GM19035 (cell line): Measurements from ENCODE around the gene MEF2B.
"Not testable (repeated sequence)": the region's sequence is repeated elsewhere in the genome, so short reads cannot be mapped to it uniquely, and the experiment has no call there.

Experiments used
- ATAC-seq: cut with Tn5 transposase; IDR thresholded peaks from one replicate; pipeline ENCODE4 v1.9.1; 2021; ENCODE audit not compliant: unreplicated experiment

MEF2B gene

DNA sequence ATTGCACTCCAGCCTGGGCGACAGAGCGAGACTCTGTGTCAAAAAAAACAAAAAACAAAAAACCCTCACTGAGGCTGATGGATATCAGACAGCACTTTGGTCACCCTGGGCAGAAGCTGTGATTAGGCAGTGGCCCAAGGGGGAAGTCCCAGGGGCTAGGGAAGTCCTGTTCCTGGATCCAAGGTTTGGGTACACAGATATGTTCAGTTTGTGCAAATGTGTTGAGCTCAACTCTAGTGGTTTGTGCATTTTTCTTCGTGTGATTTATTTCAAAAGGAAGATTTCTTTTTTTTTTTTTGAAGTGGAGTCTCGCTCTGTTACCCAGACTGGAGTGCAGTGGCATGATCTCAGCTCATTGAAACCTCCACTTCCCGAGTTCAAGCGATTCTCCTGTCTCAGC is 12.3 kb downstream of the MEF2B start:
- no peak for ATAC-seq

DNA sequence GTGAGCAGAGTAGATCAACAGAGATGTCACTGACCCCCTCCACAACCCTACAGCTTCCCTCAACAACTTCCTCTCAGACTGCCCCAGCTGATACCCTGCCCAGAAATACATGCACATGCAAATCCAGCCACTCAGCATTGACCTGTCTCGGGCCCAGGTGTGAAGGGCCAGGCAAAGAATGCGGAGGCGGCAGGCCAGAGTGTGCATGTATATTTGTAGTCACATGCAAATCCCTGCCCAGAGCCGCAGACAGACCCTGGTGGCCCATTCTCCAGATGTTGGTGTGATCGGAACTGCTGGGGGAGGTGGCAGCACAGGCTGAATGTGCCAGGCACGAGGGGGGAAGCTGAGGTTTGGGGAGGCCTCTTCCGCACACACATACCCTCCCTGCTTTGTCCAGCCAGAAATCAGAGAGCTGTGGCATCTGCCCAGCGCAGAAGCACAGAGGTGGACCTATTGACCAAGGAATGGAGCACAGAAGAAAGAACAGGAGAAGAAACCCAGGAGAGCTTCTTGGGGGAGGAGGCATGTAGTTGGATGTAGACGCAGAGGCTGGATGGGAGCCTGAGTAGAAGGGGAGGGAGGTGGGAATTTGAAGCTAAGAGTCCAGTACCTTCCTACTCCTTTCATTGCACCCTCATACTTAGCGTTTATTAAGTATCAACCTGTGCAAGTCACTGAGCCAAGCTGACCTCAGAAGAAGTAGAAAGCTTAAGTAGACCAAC is 14.4 kb downstream of the MEF2B start:
- ATAC-seq, result peak; percentile 84

DNA sequence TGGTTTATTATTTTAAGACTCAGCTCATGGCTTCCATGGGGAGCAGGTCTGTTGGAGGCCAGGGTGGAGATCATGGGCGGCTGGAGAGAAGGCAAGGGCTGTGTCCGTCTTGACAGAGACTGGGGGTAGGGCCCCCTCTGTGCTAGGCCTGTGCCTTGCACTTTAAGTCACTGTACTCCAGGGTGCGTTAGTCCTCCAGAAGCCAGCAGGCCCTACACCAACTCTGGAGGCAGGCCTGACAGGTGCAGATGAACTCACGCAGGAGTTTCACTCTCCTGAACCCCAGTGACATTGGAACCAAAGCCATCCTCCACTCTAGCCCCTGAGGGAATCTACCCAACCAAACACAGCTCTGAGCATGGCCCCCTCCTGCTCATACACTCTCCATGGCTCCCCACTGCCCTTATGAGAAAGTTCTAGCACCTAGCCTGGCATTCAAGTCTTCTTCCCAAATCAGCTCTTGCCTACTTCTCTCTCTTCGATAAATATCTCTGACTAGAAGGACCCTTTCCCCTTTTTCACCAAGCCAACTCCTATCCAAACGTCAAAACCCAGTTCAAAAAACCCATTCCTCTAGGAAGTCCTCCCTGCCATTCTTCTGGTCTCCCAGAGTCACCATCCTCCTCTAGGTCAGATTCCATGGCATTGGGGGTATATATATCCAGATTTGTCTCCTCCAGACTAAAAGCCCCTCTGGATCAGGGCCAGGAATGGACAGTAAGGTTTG is 15.1 kb downstream of the MEF2B start:
- no peak for ATAC-seq

DNA sequence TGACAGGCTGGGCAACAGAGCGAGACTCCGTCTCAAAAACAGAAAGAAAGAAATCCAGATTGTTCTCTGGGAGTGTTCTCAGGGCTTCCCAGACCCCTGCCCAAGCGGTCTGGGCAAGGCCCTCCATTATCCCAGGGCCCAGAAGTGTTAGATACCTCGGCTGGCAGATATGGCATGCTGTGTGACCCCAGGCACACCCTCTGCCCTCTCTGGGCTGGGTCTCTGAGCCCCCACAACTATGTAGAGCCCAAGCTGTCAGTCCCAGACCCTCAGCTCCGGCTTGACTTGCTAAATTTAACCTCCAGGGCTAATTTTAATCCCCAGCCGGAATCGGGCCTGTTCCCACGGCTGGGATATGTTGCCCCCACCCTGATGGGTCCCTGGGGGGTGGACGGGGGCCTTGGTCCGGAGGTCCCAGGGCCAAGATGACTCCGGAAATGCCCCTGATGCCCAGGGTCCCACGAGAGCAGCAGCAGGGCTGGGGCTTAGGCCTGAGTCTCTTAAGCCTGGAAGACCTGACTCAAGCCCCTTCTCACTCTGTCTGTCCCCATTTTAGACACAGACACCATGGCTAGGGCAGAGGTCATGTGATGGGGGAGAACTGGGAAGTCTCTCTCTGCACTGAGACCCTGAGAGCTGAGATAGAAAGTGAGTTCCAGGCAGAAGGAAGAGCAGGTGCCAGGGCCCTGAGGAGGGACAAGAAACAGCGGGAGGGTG is 17.2 kb downstream of the MEF2B start:
- ATAC-seq, result no peak

DNA sequence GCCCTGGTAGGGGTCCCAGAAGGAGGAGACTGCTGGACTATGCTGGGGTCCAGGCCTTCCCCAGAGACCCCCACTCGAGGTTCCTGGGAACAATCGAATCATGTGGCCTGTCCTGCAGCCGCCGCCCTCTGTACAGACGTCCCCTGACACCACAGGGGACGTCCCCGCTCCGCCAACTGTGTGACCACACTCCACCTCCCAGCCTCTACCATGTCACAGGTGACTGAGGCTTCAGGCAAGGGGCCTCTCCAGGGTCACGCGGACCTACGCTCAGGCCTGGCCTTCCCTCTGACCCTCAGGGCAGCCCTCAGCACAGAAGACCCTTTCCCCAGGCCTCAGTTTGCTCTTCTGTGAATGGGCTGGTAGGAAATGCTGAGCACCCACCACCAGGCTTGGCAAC is 18.6 kb downstream of the MEF2B start:
- ATAC-seq, result no peak

DNA sequence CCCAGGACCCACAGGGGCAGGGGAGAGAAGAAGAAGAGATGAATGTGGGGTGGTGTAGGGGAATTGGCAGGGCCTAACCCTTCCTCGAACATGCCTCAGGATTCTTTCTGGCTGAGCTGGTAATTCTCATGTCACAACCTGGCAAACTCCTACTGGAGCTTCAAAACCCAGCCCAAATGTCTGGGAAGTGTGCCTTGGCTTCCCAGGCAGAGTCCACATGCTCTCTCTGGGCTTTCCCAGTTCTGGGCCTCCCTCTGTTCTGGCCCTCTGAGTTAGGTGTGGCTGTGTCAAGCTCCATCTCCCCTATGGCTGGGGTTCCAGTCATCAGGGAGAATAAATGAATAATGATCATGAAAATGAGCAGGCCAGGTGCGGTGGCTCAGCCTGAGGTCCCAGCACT is 20.6 kb downstream of the MEF2B start:
- ATAC-seq, result no peak

DNA sequence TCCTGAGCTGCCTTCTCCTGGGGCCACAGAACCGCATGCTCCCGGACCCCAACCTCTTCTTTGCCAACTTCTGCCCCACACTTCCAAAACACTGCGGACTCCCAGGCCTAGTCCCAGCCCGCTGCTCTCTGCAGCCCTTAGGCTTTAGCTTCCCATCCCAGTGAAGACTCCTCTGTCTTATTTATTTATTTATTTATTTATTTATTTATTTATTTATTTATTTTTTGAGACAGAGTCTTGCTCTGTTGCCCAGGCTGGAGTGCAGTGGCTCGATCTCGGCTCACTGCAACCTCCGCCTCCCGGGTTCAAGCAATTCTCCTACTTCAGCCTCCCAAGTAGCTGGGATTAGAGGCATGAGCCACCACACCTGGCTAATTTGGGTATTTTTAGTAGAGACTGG is 21.6 kb downstream of the MEF2B start:
- not testable (repeated sequence) for ATAC-seq

DNA sequence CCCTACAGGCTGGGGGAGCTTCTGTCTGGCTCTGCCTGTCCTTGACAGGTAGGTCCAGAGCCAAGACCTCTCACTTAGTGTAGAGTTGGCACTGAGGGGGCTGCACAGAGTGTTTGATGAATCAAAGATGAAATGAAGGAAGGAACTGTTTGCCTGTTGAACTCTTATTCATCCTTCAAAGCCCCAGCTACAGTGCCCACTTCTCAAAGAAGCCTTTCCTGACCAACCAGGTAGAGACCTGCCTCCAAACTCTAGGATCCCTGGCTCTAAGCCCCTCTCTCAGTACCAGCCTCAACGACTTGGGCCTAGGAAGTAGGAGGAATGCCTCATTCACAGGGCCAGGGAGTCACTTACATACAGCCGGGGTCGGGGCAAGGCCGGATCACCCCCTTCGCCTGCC is 22.7 kb downstream of the MEF2B start:
- no peak for ATAC-seq

DNA sequence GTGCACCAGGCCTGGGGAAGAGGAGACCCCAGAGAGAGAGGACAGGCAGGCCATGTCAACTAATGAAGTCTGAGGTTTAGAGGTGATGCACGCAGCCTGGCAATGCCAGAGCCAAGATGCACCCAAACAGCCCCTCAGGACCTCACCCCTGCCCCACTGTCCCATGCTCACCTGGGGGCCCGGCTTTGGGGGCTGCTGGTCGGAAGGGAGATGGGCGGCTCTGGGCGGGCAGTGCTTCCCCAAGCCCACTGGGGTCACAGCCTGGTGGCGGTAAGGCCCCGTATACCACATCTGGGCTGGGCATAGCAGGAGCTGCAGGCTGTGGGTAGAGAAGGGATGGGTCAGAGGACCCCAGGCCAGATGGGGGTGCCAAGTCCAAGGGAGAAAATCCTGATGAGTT is 23.2 kb downstream of the MEF2B start:
- no peak for ATAC-seq

DNA sequence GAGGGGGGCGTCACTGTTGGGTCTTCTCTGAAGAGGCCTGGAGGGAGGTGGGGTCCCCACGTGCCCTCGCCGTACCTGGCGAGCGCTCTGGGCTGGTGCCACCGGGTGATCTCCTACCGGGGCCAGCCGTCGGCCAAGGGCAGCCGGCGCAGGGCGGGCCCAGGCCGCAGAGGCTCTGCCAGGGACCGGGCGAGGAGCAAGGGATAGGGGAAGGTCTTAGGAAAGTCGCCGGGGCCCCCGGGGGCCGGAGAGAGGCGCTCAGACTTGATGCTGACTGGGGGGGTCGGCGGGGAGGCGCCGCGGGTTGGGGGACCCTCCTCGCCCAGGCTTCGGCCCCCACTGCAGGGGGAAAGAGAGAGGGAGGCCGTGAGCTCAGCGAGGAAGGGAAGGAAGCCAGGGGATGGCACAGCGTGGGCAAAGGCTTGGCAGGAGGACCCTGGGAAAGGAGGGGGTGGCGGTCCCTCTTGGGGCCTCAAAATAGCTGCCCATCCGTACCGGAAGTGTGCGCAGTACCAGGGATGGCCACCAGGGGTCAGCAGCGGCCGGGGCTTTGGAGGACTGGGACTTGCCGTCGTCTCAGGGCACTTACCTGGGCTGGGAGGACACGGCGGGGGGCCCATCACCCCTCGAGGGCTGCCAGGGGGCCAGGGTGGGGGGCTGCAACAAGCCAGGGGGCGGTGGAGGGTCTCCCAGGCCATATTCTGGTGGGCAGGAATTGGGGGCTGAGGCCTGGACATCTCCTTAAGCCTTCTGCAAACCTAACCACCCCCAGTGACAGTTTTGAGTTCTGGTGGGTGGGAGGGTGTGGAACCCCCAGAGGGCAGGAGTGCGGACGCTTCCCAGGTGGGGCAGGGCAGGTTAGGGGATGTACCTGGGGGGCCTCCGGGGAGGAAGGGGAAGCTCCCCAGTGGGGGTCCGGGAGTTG is 24.1 kb downstream of the MEF2B start:
- ATAC-seq, result no peak

DNA sequence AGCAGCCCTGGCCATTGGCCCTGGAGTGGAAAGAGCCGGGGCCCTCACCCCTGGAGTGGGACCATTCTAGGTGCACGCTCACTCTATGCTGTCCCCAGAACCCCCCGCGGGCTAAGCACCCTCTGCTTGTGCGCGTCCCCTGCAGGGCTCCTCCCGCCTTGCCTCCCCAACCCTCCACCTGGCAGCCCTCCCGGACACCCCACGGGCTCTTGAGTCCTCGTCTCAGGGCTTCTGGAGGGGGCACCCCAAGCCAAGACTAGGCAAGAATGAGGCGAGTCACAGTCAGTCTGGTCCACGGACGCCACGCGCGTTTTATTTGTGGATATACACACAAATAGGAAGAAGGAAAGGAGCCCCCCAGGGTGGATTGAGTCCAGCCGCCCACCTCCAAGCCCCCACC is 24.8 kb downstream of the MEF2B start:
- no peak for ATAC-seq

DNA sequence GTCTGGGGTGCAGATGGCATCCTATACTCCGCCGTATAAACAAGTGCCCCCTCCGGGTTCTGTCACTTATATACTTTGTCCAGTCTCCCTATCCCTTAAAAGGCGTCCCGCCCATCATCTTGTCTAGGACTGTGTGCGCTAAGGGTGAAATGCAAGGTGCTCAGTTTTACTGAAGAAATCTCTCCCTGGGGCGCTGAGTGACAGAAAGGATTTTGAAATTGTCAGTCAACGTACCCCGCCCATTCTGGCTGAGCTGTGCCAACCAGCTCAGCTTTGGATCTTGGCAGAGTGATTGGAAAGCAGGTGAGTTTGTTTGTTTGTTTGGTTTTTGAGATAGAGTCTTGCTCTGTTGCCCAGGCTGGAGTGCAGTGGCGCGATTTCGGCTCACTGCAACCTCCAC is 27.7 kb downstream of the MEF2B start:
- ATAC-seq, result no peak

DNA sequence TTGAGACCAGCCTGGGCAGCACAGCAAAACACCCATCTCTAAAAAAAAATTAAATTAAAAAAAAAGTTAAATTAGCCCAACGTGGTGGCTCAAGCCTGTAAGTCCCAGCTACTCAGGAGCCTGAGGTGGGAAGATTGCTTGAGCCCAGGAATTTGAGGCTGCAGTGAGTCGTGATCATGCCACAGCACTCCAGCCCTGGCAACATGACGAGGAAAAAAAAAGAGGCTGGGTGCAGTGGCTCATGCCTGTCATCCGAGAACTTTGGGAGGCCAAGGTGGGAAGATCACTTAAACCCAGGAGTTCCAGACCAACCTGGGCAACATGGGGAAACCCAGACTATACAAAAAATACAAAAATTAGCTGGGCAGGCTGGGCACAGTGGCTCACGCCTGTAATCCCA is 29.6 kb downstream of the MEF2B start:
- ATAC-seq, result no peak

DNA sequence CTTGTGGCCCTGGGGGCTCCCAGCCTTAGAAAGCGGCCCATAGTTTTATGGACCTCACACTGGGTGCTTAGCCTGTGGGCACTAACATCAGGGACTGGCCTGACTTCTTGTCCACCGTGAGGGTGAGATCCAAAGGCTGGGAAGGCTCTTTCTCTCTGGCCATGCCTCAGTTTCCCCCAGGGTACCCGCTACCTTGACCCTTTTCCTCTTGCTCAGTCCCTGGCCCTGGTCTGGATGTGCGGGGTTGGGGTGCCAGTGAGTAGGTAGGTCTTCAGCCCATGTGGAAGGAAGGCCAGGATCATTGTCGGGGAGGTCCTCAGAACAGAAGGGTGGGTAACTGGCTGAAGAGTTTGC is 30.2 kb downstream of the MEF2B start:
- ATAC-seq, result no peak

DNA sequence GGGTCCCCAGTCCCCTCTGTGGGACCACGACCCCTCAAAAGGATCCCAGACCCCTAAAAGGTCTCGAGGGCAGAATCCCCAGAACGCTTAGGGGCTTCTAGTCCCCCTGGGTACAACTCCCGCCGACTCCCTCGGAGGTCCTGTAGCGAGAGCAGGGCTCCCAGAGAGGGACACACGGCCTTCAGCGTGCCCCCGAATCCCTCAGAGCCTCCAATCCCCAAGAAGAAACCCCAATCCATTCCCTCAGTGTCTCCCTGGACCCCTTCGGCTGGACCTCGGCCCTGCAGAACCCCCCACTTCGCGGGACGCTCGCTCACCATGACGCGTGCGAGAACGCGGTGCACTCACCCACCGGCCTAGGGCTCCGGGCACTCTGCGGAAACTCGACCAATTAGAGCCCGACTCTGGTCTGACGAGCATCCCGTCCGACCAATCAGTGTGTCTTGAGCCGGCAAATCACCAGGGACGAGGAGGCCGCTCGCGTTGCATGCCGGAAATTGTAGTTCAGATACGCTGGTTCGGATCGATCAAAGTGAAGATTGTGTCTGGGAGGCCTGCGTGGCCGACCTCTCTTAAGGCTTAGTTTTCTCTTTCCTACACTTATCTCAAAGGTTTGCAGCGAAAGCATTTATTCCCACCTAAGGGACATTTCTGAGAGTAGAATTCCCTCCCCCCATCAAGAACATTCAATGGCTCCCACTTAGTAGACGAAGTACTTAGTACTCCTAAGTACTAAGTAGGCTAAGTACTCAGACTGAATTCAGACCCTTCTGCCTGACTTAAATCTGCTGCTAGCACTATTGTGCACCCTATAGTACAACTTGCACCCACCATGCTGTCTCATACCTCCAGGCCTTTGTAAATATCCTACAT is 31.7 kb downstream of the MEF2B start, which contains the start of gene TMEM161A:
Gene TMEM161A (minus strand): TSS at position 370 of the 873 bp plus-strand sequence. CDS start 50 bp downstream, at position 320.
- ATAC-seq, result peak; percentile 98

DNA sequence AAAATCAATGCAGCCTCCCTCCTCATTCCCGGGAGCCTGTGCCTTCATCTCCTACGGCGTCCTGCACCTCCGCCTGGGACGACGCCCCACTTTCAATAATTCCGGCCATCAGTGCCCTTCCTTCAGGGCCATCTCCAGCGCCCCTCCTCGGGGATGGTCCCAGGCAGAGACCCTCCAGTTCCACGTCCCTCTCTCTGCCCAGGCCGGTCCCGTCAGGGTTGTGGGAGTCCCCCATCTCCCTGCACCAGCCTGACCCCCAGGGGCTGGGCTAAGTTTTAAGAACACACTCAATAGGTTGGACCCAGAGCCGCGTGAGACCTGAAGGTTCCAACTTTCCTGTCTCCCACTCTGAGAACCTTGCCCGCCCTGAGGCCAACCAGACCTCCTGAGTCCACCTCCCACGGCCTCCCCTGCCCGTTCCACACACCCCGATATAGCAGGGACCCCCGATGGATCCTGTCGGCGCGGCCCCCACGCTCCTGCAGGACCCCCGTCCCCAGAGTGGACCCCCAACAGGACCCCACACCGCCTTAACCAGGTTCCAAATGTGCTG is 32.4 kb downstream of the MEF2B start:
- ATAC-seq, result no peak

DNA sequence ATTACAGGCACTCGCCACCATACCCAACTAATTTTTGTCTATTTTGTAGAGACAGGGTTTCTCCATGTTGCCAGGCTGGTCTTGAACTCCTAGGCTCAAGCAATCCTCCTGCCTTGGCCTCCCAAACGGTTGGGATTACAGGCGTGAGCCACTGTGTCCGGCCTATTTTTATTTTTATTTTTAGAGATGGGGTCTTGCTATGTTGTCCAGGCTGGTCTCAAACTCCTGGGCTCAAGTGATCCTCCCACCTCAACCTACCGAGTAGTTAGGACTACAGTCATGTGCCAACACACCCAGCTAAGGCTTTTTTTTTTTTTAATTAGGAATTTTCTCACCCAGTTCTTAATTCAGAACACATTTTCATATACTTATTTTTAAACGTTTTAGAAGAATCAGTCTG is 34.4 kb downstream of the MEF2B start:
- ATAC-seq, result not testable (repeated sequence)

DNA sequence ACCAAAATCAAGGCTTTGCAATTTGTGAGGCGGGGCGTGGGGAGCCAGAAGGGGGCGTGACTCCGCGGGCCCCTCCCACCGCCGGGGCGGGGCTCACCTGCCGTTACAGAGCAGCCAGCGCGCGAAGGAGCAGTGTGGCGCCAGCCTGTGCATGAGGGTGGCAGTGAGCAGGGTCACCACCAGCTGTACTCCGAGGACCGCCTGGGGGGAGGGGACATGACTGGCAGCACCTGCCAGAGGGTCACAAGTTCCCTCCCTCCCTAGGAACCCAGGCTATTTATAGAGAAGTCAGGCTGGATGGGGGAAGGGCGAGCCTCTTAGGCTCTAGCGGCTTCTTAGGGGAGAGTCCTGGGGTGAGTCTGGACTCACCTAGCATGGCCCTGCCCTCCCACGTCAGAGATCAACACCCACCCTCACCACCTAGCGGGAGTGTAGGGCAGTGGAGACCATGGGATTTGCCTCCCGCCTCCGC is 35.3 kb downstream of the MEF2B start:
- ATAC-seq, result no peak

DNA sequence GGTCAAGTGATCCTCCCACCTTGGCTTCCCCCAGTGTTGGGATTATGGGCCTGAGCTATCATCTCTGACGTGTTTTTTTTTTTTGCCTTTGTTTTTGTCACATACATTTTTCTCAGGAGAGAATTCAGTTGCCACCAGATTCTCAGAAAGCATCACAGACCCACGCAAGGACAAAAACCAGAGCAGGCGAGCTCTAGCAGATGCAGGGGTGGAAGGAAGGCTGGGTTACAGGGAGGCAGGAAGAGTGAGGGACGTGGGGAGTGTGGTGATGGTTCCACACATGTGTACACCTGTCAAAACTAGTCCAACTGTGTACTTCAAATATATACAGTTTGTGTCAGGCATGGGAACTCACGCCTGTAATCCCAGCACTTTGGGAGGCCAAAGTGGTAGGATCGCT is 36.1 kb downstream of the MEF2B start:
- ATAC-seq, result no peak

DNA sequence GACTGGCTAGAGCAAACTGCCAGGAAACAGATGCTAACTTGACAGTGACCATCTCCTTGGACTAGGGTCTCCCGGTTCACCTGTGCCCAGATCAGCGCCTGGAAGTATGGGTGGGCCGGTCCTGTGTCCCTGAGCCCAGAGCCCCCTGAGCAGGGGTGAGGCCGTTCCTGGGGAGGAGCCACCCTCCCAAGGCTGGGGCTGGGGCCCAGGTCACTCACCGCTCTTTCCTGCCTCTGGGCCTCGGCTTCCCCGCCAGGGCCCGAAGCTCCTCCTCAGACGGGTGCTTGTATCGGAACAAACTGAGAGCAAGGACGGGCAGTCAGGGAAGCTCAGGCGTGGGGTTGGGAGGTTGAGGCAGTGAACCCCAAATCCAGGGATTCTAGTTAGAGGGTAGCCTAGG is 37.2 kb downstream of the MEF2B start:
- ATAC-seq, result no peak
